C4-2B (cell line): Measurements from ENCODE around the gene TSTD1.

Experiments
- ZFX ChIP-seq: fragments of 450-650 bp; IDR thresholded peaks from 2 replicates; pipeline ENCODE4 v1.6.1; 2017
- TF ChIP-seq, protein P1 (sequence below): fragments of 450-650 bp; conservative IDR thresholded peaks from 2 replicates; pipeline ENCODE4 v1.5.1; 2017; ENCODE audit warnings: mild to moderate bottlenecking

- TF ChIP-seq, protein P1, sequence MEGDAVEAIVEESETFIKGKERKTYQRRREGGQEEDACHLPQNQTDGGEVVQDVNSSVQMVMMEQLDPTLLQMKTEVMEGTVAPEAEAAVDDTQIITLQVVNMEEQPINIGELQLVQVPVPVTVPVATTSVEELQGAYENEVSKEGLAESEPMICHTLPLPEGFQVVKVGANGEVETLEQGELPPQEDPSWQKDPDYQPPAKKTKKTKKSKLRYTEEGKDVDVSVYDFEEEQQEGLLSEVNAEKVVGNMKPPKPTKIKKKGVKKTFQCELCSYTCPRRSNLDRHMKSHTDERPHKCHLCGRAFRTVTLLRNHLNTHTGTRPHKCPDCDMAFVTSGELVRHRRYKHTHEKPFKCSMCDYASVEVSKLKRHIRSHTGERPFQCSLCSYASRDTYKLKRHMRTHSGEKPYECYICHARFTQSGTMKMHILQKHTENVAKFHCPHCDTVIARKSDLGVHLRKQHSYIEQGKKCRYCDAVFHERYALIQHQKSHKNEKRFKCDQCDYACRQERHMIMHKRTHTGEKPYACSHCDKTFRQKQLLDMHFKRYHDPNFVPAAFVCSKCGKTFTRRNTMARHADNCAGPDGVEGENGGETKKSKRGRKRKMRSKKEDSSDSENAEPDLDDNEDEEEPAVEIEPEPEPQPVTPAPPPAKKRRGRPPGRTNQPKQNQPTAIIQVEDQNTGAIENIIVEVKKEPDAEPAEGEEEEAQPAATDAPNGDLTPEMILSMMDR = no peak
- TF ChIP-seq ZFX = no peak
Observed at GRCh38 chr1:160999376-160999775, 39.4 kb downstream of the TSTD1 start.
